Measurements from ENCODE around the gene RGS19.

Gene RGS19

GRCh38 chr20:64048402-64049044 is 30.8 kb downstream of the RGS19 start:
- no peak for DNase-seq (ENCODE audit: low read depth in 2 of 2)

- DNase-seq (ENCODE audit: low read depth in 2 of 2) = no peak
Measured at GRCh38 chr20:64047968-64048401, 31.3 kb downstream of the RGS19 start.

- DNase-seq (ENCODE audit: low read depth in 2 of 2) = no peak
Measured at GRCh38 chr20:64047046-64047389, 32.3 kb downstream of the RGS19 start.

- no peak for DNase-seq (ENCODE audit: low read depth in 2 of 2)
Measured at GRCh38 chr20:64045346-64046011, 33.8 kb downstream of the RGS19 start.

- no peak for DNase-seq (ENCODE audit: low read depth in 2 of 2)
Measured at GRCh38 chr20:64044484-64045247, 34.7 kb downstream of the RGS19 start.

GRCh38 chr20:64043768-64044167 is 35.5 kb downstream of the RGS19 start:
- no peak for DNase-seq (ENCODE audit: low read depth in 2 of 2)

- DNase-seq (ENCODE audit: low read depth in 2 of 2) = no peak
Measured at GRCh38 chr20:64042054-64042781, 37.1 kb downstream of the RGS19 start.

GRCh38 chr20:64041781-64042053 is 37.6 kb downstream of the RGS19 start:
- no peak for DNase-seq (ENCODE audit: low read depth in 2 of 2)

- no peak for DNase-seq (ENCODE audit: low read depth in 2 of 2)
Measured at GRCh38 chr20:64041040-64041780, 38.1 kb downstream of the RGS19 start.

GRCh38 chr20:64040231-64041039 is 38.9 kb downstream of the RGS19 start:
- DNase-seq (ENCODE audit: low read depth in 2 of 2) = no peak

- no peak for DNase-seq (ENCODE audit: low read depth in 2 of 2)
Measured at GRCh38 chr20:64039293-64040160, 39.8 kb downstream of the RGS19 start.

- peak; percentile 38 to 60 for DNase-seq (ENCODE audit: low read depth in 2 of 2)
Measured at GRCh38 chr20:64038565-64039292, 40.6 kb downstream of the RGS19 start.

- no peak for DNase-seq (ENCODE audit: low read depth in 2 of 2)
Measured at GRCh38 chr20:64038224-64038564, 41.1 kb downstream of the RGS19 start.

GRCh38 chr20:64037498-64038213 is 41.7 kb downstream of the RGS19 start:
- no peak for DNase-seq (ENCODE audit: low read depth in 2 of 2)

GRCh38 chr20:64037199-64037497 is 42.2 kb downstream of the RGS19 start:
- no peak for DNase-seq (ENCODE audit: low read depth in 2 of 2)

- DNase-seq (ENCODE audit: low read depth in 2 of 2) = no peak
Measured at GRCh38 chr20:64036346-64037198, 42.7 kb downstream of the RGS19 start.

- DNase-seq (ENCODE audit: low read depth in 2 of 2) = no peak
Measured at GRCh38 chr20:64035933-64036345, 43.4 kb downstream of the RGS19 start, which contains the start of gene C20orf204. Gene C20orf204 (plus strand): TSS chr20:64036182. CDS start chr20:64036324, 142 bp downstream.

Data from activated CD8-positive, alpha-beta memory T cell treated with anti-CD3 and anti-CD28 coated beads for 4 hours (primary cell).